Measurements from ENCODE around the gene FAM210A. TPM values are rescaled to one million over a fixed set of nuclear protein-coding genes. Genes with fewer than 3 reads are reported as not detected.

The FAM210A gene
- total RNA-seq, 4 donors from 2014 or later: 10.4 to 22.4 (median 17.4) TPM

DNA sequence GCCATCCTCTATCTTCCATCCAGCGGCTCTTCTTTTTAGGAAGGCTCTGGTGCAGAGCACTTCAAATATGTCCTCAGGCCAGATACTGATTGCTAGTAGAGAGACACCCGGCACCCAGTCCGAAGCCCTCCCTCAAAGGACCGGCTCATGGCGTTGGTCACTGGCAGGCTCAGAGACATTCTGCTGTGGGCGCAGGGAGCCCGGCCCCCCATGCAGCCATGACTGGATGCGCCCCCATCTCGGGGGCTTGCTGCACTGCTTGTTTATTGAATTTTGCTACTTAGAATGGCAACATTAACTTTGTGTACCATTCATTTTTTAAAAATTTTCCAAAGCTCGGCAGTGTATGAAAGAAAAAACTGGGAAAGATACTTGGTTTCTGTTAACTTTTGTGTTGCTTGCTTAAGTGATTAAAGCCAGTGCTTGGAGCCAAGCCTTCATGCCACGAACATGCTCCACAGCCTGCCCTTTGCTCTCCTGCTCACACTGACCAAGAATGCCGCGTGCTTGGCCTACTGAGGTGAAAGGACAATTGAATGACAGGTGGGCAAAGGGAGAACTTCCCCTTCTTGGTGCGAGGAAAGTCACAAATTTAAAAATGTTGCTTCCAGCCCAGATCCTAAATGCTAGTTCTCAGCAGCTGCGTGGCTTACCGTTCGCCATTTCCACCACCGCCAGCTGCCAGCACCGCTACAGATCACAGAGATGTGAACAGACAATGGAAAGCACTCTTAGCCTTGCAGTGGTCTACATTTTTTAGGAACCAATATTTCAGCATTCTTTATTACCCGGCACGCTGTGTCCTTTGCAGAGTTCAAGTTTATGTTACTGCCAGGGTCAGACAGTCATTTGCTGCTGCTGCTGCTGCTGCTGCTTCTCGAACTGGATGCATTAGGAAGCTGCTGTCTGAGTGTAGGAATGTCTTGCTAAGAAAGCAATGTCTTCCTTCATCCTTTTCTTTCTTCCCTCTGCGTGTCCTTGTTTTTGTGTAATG lies 76.7 kb downstream of the FAM210A start:
- intact Hi-C loops (cut with DNase I): no loop called here

DNA sequence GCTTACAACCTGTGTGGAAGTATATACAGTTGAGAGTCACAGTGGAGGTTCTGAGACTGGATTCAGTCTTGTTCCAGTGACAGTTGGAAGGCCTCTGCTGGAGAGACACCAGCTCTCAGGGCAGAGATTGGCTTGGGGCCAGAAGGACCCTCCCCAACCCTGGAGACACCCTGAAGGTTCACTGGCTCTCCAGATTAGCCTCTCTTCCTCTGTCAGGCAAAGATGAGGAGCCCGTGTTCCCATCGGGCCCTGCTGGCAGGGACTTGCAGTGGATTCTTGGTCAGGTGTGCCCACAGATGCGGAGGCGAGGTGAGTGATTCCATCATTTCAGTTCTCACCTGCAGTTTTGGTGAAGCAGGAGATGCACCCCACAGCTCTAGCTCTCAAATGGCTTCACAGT lies 78.6 kb downstream of the FAM210A start:
- intact Hi-C loops (cut with DNase I): no loop called here
- Histone ChIP-seq H3K4me1 (peaks cover 0 to 3% (median 0%) of the 10 kb centered on the region in 4 donors), H3K27ac (replicated peaks in 1 of 4) (no peak overlapping the region), H3K36me3 (peaks cover 7 to 34% (median 17%) of the 10 kb centered on the region in 4 donors), H3K27me3 (no peaks in the 10 kb centered on the region), H3K4me3 (no peak overlapping the region), H3K9me3 (no peaks in the 10 kb centered on the region)
- no peak for DNase-seq (ENCODE audit: extremely low spot score)
- WGBS: 100% methylated on average over 1 of the region's 4 CpGs
- TF ChIP-seq EP300 (IDR thresholded peaks at IDR 0.05) (no peak), POLR2AphosphoS5 (IDR thresholded peaks at IDR 0.05) (no peak), POLR2A (IDR thresholded peaks at IDR 0.05; ENCODE audit: low read depth) (no peak)
- TF ChIP-seq, protein P1, sequence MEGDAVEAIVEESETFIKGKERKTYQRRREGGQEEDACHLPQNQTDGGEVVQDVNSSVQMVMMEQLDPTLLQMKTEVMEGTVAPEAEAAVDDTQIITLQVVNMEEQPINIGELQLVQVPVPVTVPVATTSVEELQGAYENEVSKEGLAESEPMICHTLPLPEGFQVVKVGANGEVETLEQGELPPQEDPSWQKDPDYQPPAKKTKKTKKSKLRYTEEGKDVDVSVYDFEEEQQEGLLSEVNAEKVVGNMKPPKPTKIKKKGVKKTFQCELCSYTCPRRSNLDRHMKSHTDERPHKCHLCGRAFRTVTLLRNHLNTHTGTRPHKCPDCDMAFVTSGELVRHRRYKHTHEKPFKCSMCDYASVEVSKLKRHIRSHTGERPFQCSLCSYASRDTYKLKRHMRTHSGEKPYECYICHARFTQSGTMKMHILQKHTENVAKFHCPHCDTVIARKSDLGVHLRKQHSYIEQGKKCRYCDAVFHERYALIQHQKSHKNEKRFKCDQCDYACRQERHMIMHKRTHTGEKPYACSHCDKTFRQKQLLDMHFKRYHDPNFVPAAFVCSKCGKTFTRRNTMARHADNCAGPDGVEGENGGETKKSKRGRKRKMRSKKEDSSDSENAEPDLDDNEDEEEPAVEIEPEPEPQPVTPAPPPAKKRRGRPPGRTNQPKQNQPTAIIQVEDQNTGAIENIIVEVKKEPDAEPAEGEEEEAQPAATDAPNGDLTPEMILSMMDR (IDR thresholded peaks at IDR 0.05): no peak

More for the DNA sequence above, 76.7 kb downstream of the FAM210A start:
- 88% methylated on average over 23 of the region's 23 CpGs for WGBS
- Histone ChIP-seq H3K4me1 (peaks cover 0 to 13% (median 7%) of the 10 kb centered on the region in 4 donors), H3K27me3 (no peaks in the 10 kb centered on the region), H3K27ac (replicated peaks in 1 of 4) (no peak overlapping the region), H3K36me3 (peaks cover 7 to 31% (median 16%) of the 10 kb centered on the region in 4 donors), H3K4me3 (no peak overlapping the region), H3K9me3 (no peaks in the 10 kb centered on the region)
- DNase-seq (ENCODE audit: extremely low spot score): no peak
- TF ChIP-seq EP300 (IDR thresholded peaks at IDR 0.05): no peak
- TF ChIP-seq, protein P1 (IDR thresholded peaks at IDR 0.05): no peak
- TF ChIP-seq POLR2AphosphoS5 (IDR thresholded peaks at IDR 0.05): no peak
- no peak for TF ChIP-seq POLR2A (IDR thresholded peaks at IDR 0.05; ENCODE audit: low read depth)

DNA sequence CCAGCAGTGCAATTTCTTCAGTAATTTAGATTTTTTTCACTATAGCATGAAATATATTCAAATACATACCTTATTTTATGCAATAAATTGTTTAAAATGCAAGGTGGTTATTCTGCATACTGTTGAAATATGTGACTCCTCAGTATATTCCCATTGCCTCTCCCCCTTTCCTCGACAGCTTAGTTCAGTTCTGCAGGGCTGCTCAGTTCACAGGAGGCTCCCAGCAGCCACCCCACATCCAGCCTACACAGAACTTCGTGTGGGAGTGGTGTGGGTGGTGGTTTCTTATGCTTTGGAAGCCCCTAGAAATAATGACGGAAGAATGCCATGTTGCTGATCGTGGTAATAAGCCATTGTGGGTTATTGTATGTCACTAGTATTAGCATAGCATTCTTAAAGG lies 79.7 kb downstream of the FAM210A start:
- WGBS: 81% methylated on average over 4 of the region's 4 CpGs
- Histone ChIP-seq H3K4me1 (peaks cover 3 to 10% (median 7%) of the 10 kb centered on the region in 4 donors), H3K27me3 (no peaks in the 10 kb centered on the region), H3K27ac (replicated peaks in 1 of 4) (no peak overlapping the region), H3K36me3 (peaks cover 7 to 34% (median 17%) of the 10 kb centered on the region in 4 donors), H3K9me3 (no peaks in the 10 kb centered on the region), H3K4me3 (no peak overlapping the region)
- TF ChIP-seq, protein P1 (IDR thresholded peaks at IDR 0.05): no peak
- TF ChIP-seq POLR2A (IDR thresholded peaks at IDR 0.05; ENCODE audit: low read depth) (no peak), POLR2AphosphoS5 (IDR thresholded peaks at IDR 0.05) (no peak), EP300 (IDR thresholded peaks at IDR 0.05) (no peak)
- intact Hi-C loops (cut with DNase I): no loop called here
- no peak for DNase-seq (ENCODE audit: extremely low spot score)

DNA sequence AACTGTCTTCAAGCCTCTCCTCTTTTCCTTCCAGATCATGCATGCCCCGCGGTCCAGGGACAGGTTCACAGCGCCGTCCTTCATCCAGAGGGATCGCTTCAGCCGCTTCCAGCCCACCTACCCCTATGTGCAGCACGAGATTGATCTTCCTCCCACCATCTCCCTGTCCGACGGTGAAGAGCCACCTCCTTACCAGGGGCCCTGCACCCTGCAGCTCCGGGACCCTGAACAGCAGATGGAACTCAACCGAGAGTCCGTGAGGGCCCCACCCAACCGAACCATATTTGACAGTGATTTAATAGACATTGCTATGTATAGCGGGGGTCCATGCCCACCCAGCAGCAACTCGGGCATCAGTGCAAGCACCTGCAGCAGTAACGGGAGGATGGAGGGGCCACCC lies 81.3 kb downstream of the FAM210A start:
- WGBS: 98% methylated on average over 16 of the region's 16 CpGs
- DNase-seq (ENCODE audit: extremely low spot score): no peak
- H3K36me3 ChIP-seq: peaks cover 7 to 34% (median 17%) of the 10 kb centered on the region in 4 donors
- peaks cover 3 to 23% (median 17%) of the 10 kb centered on the region in 4 donors for H3K4me1 ChIP-seq
- H3K27me3 ChIP-seq: no peaks in the 10 kb centered on the region
- H3K4me3 ChIP-seq: no peak overlapping the region
- TF ChIP-seq EP300 (IDR thresholded peaks at IDR 0.05): no peak
- no peak for TF ChIP-seq POLR2AphosphoS5 (IDR thresholded peaks at IDR 0.05)
- TF ChIP-seq, protein P1 (IDR thresholded peaks at IDR 0.05): no peak
- no peak for TF ChIP-seq POLR2A (IDR thresholded peaks at IDR 0.05; ENCODE audit: low read depth)
- no peak overlapping the region for H3K27ac ChIP-seq (replicated peaks in 1 of 4)
- H3K9me3 ChIP-seq: no peaks in the 10 kb centered on the region
- intact Hi-C loops (cut with DNase I): no loop called here
